ENCODE data around the gene SAV1. TPM values are rescaled to one million over a fixed set of nuclear protein-coding genes. Genes with fewer than 3 reads are reported as not detected.

The SAV1 gene
- total RNA-seq, 1 experiment from 2014 or later, result 16.5 TPM

- no peak for DNase-seq (ENCODE audit: low read depth)
These were observed 59.7 kb downstream of the SAV1 start for GRCh38 chr14:50608302-50608851.

- DNase-seq (ENCODE audit: low read depth), result no peak
These were observed 60.3 kb downstream of the SAV1 start for GRCh38 chr14:50607761-50608160.

DNA sequence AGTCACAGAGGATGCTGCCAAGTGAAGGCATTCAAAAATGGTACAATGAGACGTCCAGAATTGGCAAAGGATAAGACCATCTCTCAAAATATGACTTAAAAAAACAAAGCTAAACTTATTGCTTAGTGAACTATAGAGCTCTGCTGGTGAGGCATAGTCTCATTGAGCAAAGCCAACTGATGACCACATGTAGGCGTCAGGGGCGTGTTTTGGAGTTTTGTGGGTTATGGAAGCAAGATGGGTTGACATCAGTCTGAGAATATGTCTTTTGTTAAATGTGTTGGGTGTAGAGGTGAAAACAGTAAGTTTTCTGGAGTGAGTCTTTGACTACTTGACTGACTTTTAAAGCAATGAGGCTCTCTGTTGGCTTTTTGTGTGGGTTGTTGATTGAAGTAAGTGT is 60.9 kb downstream of the SAV1 start:
- peak; percentile 18 for DNase-seq (ENCODE audit: low read depth)

- DNase-seq (ENCODE audit: low read depth), result no peak
These were observed 61.6 kb downstream of the SAV1 start for GRCh38 chr14:50606468-50606867.

DNA sequence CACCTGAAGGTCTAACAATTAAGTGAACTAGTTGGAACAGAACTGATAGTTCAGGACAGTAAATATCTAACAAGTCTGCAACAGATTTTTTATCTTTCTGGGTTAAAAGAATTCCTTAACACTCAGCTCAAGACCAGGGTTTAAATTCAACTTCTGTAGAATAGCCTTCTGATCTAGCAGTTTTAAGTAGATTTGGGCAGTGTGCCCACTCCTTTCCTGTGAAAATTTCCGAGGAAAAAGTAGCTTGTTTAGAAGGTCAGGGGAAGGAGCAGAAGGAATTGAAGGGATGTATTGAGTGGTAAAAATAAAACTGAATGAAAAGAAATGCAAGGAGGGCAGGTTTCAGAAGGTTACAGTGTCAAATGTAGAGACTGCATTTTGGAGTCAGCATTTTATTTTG is 62.3 kb downstream of the SAV1 start:
- no peak for DNase-seq (ENCODE audit: low read depth)

- no peak for DNase-seq (ENCODE audit: low read depth)
These were observed 64.5 kb downstream of the SAV1 start for GRCh38 chr14:50603565-50603964.

GRCh38 chr14:50602035-50602434 is 66.1 kb downstream of the SAV1 start:
- no peak for DNase-seq (ENCODE audit: low read depth)

- DNase-seq (ENCODE audit: low read depth), result no peak
These were observed 66.7 kb downstream of the SAV1 start for GRCh38 chr14:50601394-50601793.

DNA sequence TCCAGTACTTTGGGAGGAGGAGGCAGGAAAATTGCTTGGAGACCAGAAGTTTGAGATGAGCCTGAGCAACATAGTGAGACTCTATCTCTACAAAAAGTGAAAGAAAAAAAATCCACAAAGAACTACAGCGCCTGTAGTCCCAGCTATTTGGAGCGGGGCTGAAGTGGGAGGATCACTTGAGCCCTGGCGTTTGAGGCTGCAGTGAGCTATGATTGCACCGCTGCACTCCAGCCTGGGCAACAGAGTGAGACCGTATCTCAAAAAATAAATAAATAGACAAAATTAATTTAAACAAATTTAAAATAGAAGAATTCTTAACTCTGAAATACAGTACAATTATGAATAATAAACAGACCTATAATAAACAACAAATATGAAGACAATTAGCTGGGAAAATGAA is 67.3 kb downstream of the SAV1 start:
- no peak for DNase-seq (ENCODE audit: low read depth)

GRCh38 chr14:50599700-50600444 is 68.2 kb downstream of the SAV1 start:
- DNase-seq (ENCODE audit: low read depth), result peak; percentile 31

DNA sequence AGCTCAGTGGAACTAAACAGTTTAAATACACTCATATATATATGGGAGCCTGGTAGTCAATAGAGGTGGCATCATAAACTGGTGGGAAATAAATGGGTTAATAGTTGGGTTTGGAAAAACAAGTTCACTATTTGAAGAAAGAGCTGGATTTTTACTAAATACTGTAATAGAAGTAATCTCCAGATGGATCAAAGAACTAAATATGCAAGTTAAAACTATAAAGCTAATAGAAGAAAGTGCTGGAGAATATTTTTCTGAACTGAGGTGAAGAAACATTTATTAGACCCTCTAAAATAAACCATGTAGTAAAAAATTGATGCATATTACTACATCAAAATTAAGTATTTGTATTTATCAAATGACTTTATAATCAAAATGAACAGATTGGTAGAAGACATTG is 69.3 kb downstream of the SAV1 start:
- DNase-seq (ENCODE audit: low read depth), result no peak

DNA sequence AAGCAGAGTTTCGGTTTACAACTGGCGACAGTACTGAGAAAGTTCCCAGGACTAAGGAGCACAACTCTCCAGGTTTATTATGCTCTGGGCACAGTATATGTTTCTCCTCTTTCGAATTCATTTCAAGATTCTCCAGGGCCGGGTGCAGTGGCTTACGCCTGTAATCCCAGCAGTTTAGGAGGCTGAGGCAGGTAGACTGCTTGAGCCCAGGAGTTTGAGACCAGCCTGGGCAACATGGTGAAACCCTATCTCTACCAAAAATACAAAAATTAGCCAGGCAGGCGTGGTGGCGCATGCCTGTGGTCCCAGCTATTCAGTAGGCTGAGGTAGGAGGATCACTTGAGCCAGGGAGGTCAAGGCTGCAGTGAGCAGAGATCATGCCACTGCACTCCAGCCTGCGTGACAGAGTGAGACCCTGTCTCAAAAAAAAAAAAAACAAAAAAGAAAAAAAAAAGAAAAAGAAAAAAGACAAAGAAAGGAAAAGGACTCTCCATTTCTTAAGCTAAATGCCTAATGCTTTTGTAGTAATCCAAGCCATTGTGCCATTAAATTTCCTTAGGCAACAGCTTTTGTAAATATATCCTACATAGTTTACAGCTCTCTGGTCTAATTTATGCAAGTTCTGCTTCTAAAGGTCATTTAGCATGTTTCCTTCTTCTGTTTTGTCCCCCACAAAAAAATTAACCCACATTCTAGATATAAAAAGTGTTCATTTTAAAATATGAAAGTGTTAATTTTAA is 73.4 kb downstream of the SAV1 start:
- no peak for DNase-seq (ENCODE audit: low read depth)

GRCh38 chr14:50590464-50590863 is 77.6 kb downstream of the SAV1 start:
- DNase-seq (ENCODE audit: low read depth), result no peak

Other genes with a start within 250 kb of the SAV1 start
- gene MAP4K5, start 135.7 kb downstream of the SAV1 start, total RNA-seq (2014; rRNA removed; shearing (Covaris generic)), result 30.5 and 51.4 TPM in 2 replicates
- gene ATL1, start 108.2 kb downstream of the SAV1 start, total RNA-seq (2014; rRNA removed; shearing (Covaris generic)), result 0.96 and 3.1 TPM in 2 replicates
- gene NIN, start 162.9 kb upstream of the SAV1 start, total RNA-seq (2014; rRNA removed; shearing (Covaris generic)), result 18.8 and 20.7 TPM in 2 replicates
- gene ABHD12B, start 203.7 kb upstream of the SAV1 start, total RNA-seq (2014; rRNA removed; shearing (Covaris generic)), result 0.12 TPM in 1 of 2 replicates, not detected in the other